UCSD-AML1 (cell line): ENCODE data around the gene FEN1.

Experiments used
- DNase-seq: peaks from one replicate; lab custom pipeline; 2025; ENCODE audit not compliant: unreplicated experiment; lab: John Stamatoyannopoulos, UW

The FEN1 gene

GRCh38 chr11:61793829-61794204, 1.1 kb downstream of the FEN1 start:
- no peak for DNase-seq

- DNase-seq = no peak
These were observed 1.9 kb downstream of the FEN1 start for GRCh38 chr11:61794579-61794978.

- no peak for DNase-seq
These were observed 2.7 kb downstream of the FEN1 start for GRCh38 chr11:61795459-61795858.

GRCh38 chr11:61795876-61796526, 3.3 kb downstream of the FEN1 start:
- DNase-seq = no peak

GRCh38 chr11:61797263-61797944, 4.7 kb downstream of the FEN1 start:
- peak; percentile 53 for DNase-seq

- no peak for DNase-seq
These were observed 7.1 kb downstream of the FEN1 start for GRCh38 chr11:61799665-61800284.

GRCh38 chr11:61800331-61801281, 7.9 kb downstream of the FEN1 start:
- no peak for DNase-seq

- DNase-seq = no peak
These were observed 9.9 kb downstream of the FEN1 start for GRCh38 chr11:61802605-61803004.

GRCh38 chr11:61803889-61804647, 11.4 kb downstream of the FEN1 start:
- no peak for DNase-seq

- DNase-seq = no peak
These were observed 12.4 kb downstream of the FEN1 start for GRCh38 chr11:61805146-61805545.

GRCh38 chr11:61806785-61807184, 14.1 kb downstream of the FEN1 start:
- DNase-seq = no peak

GRCh38 chr11:61810671-61811175, 18.0 kb downstream of the FEN1 start:
- no peak for DNase-seq

- DNase-seq = no peak
These were observed 19.1 kb downstream of the FEN1 start for GRCh38 chr11:61811831-61812230.

- DNase-seq = no peak
These were observed 20.2 kb downstream of the FEN1 start for GRCh38 chr11:61812736-61813411.

GRCh38 chr11:61814247-61814957, 21.7 kb downstream of the FEN1 start:
- no peak for DNase-seq

- DNase-seq = peak; percentile 95
These were observed 22.5 kb downstream of the FEN1 start for GRCh38 chr11:61814958-61815789.

GRCh38 chr11:61815790-61816735, 23.4 kb downstream of the FEN1 start:
- DNase-seq = peak; percentile 72
